HUES64 (cell line): ENCODE data around the gene OR3A2. TPM values are rescaled to one million over a fixed set of nuclear protein-coding genes. Genes with fewer than 3 reads are reported as not detected.
"Not testable (repeated sequence)": the region's sequence is repeated elsewhere in the genome, so short reads cannot be mapped to it uniquely, and the experiment has no call there.

Experiments used
- H3K27ac ChIP-seq: 2 replicates; pipeline ENCODE4 v1.7.0; 2013; ENCODE audit warnings: low read depth, low read length, inconsistent platforms
- H3K27me3 ChIP-seq: 2 replicates; pipeline ENCODE4 v1.6.1; 2013; ENCODE audit warnings: mild to moderate bottlenecking, low read length; ENCODE audit not compliant: insufficient read depth
- H3K36me3 ChIP-seq: 2 replicates; pipeline ENCODE4 v1.6.1; 2013; ENCODE audit warnings: mild to moderate bottlenecking, low read length; ENCODE audit not compliant: insufficient read depth
- H3K4me1 ChIP-seq: 2 replicates; pipeline ENCODE4 v1.6.1; 2013; ENCODE audit warnings: mild to moderate bottlenecking, low read length, moderate library complexity; ENCODE audit not compliant: insufficient read depth
- H3K4me3 ChIP-seq: 2 replicates; pipeline ENCODE4 v1.5.1; 2013; ENCODE audit warnings: mild to moderate bottlenecking, low read length, moderate library complexity
- H3K9ac ChIP-seq: 2 replicates; pipeline ENCODE4 v1.6.1; 2013; ENCODE audit warnings: mild to moderate bottlenecking, low read depth, low read length
- H3K9me3 ChIP-seq: 2 replicates; pipeline ENCODE4 v1.6.1; 2013; ENCODE audit warnings: low read depth, low read length; ENCODE audit not compliant: insufficient read depth
- WGBS: fragments of 150-250, 120-280 bp; methylation state at CpG from one replicate; pipeline ENCODE4 v1.1.7; 2013; ENCODE audit warnings: missing lambda C conversion rate; 5-methylcytosine and 5-hydroxymethylcytosine counted together
- polyA plus RNA-seq, 2 experiments: library from polyadenylated mRNA; stranded (reverse); fragments of 50-300 nt; gene quantifications; one replicate each; pipeline ENCODE4 v1.2.3, GENCODE V29; 2013

OR3A2 gene
- not detected for polyA plus RNA-seq (2013, experiment 1 of 2)
- not detected for polyA plus RNA-seq (2013, experiment 2 of 2)

- H3K9ac ChIP-seq, result no peak within 1 kb of the TSS
- no peaks in the 10 kb centered on the region for H3K4me1 ChIP-seq
- no peak within 1 kb of the TSS for H3K4me3 ChIP-seq
- H3K27me3 ChIP-seq, result peaks cover 13% of the 10 kb centered on the region
- peaks cover 20% of the 10 kb centered on the region; the same call in 1 of the 2 replicates for H3K9me3 ChIP-seq
- no peaks in the 10 kb centered on the region for H3K36me3 ChIP-seq
- 92% methylated on average over 92 of the region's 92 CpGs for WGBS
- no peak within 1 kb of the TSS for H3K27ac ChIP-seq
These were observed at the start of gene OR3A2 for GRCh38 chr17:3385869-3386816. TSS of gene OR3A2 (minus strand) at chr17:3386308.

GRCh38 chr17:3433741-3434140 lies 47.6 kb upstream of the OR3A2 start, which contains the start of gene OR1E2:
TSS of gene OR1E2 (minus strand) at chr17:3433841. CDS start at chr17:3433841, 0 bp downstream.
- Histone ChIP-seq H3K27me3 (no peaks in the 10 kb centered on the region), H3K36me3 (no peaks in the 10 kb centered on the region), H3K4me3 (no peak within 1 kb of the TSS), H3K9me3 (peaks cover 12% of the 10 kb centered on the region; the same call in 1 of the 2 replicates), H3K9ac (no peak within 1 kb of the TSS), H3K4me1 (no peaks in the 10 kb centered on the region; the same call in 1 of the 2 replicates), H3K27ac (no peak within 1 kb of the TSS)
- 74% methylated on average over 3 of the region's 3 CpGs for WGBS

GRCh38 chr17:3433215-3433614 lies 47.1 kb upstream of the OR3A2 start:
- H3K27me3 ChIP-seq, H3K36me3 ChIP-seq, H3K27ac ChIP-seq, H3K4me1 ChIP-seq, H3K4me3 ChIP-seq, H3K9ac ChIP-seq: not testable (repeated sequence)
- peaks cover 12% of the 10 kb centered on the region; the same call in 1 of the 2 replicates for H3K9me3 ChIP-seq
- WGBS, result 36% methylated on average over 7 of the region's 7 CpGs

GRCh38 chr17:3418222-3418621 lies 32.1 kb upstream of the OR3A2 start:
- Histone ChIP-seq H3K4me1 (no peaks in the 10 kb centered on the region), H3K27ac (no peak overlapping the region), H3K9ac (no peak overlapping the region), H3K36me3 (no peaks in the 10 kb centered on the region), H3K4me3 (no peak overlapping the region), H3K9me3 (peaks cover 15% of the 10 kb centered on the region; the same call in 1 of the 2 replicates), H3K27me3 (no peaks in the 10 kb centered on the region)
- WGBS, result 24% methylated on average over 2 of the region's 2 CpGs

- no peak overlapping the region for H3K4me3 ChIP-seq
- no peaks in the 10 kb centered on the region for H3K4me1 ChIP-seq
- peaks cover 15% of the 10 kb centered on the region; the same call in 1 of the 2 replicates for H3K9me3 ChIP-seq
- no peaks in the 10 kb centered on the region for H3K36me3 ChIP-seq
- H3K27me3 ChIP-seq, result no peaks in the 10 kb centered on the region
- H3K9ac ChIP-seq, result no peak overlapping the region
- 80% methylated on average over 4 of the region's 5 CpGs for WGBS
- no peak overlapping the region for H3K27ac ChIP-seq
These were observed 29.5 kb upstream of the OR3A2 start for GRCh38 chr17:3415610-3416009.

- H3K36me3 ChIP-seq, H3K4me1 ChIP-seq, H3K9ac ChIP-seq, H3K27me3 ChIP-seq, H3K4me3 ChIP-seq, H3K27ac ChIP-seq: not testable (repeated sequence)
- 80% methylated on average over 3 of the region's 16 CpGs for WGBS
- peaks cover 20% of the 10 kb centered on the region for H3K9me3 ChIP-seq
These were observed 26.1 kb upstream of the OR3A2 start for GRCh38 chr17:3412216-3412615.

- no peak within 1 kb of the TSS for H3K4me3 ChIP-seq
- no peak within 1 kb of the TSS for H3K9ac ChIP-seq
- H3K4me1 ChIP-seq, result no peaks in the 10 kb centered on the region
- H3K9me3 ChIP-seq, result peaks cover 24% of the 10 kb centered on the region
- H3K27ac ChIP-seq, result no peak within 1 kb of the TSS
- 70% methylated on average over 3 of the region's 3 CpGs for WGBS
- H3K36me3 ChIP-seq, result no peaks in the 10 kb centered on the region
- H3K27me3 ChIP-seq, result no peaks in the 10 kb centered on the region
These were observed 25.0 kb upstream of the OR3A2 start, which contains the start of gene OR3A3 for GRCh38 chr17:3411070-3411469. TSS of gene OR3A3 (plus strand) at chr17:3411370.

- not testable (repeated sequence) for H3K27ac ChIP-seq, H3K4me3 ChIP-seq, H3K36me3 ChIP-seq, H3K27me3 ChIP-seq, H3K4me1 ChIP-seq, H3K9ac ChIP-seq
- 50% methylated on average over 1 of the region's 1 CpG for WGBS
- peaks cover 33% of the 10 kb centered on the region for H3K9me3 ChIP-seq
These were observed 17.7 kb upstream of the OR3A2 start for GRCh38 chr17:3403856-3404255.

GRCh38 chr17:3401786-3402185 lies 15.7 kb upstream of the OR3A2 start:
- 91% methylated on average over 1 of the region's 2 CpGs for WGBS

GRCh38 chr17:3400055-3400454 lies 13.9 kb upstream of the OR3A2 start:
- H3K9me3 ChIP-seq, result peaks cover 23% of the 10 kb centered on the region
- H3K4me3 ChIP-seq, result no peak overlapping the region
- WGBS, result 72% methylated on average over 6 of the region's 6 CpGs
- no peak overlapping the region for H3K9ac ChIP-seq
- H3K4me1 ChIP-seq, result no peaks in the 10 kb centered on the region
- H3K27me3 ChIP-seq, result no peaks in the 10 kb centered on the region
- H3K27ac ChIP-seq, result no peak overlapping the region
- H3K36me3 ChIP-seq, result no peaks in the 10 kb centered on the region

More at GRCh38 chr17:3401786-3402185, 15.7 kb upstream of the OR3A2 start:
- Histone ChIP-seq H3K4me1 (no peaks in the 10 kb centered on the region), H3K27me3 (no peaks in the 10 kb centered on the region), H3K4me3 (no peak overlapping the region), H3K36me3 (no peaks in the 10 kb centered on the region), H3K9me3 (peaks cover 24% of the 10 kb centered on the region), H3K9ac (no peak overlapping the region), H3K27ac (no peak overlapping the region)

- 70% methylated on average over 1 of the region's 1 CpG for WGBS
- peaks cover 24% of the 10 kb centered on the region for H3K9me3 ChIP-seq
- no peak within 1 kb of the TSS for H3K9ac ChIP-seq
- H3K36me3 ChIP-seq, result no peaks in the 10 kb centered on the region
- no peaks in the 10 kb centered on the region for H3K27me3 ChIP-seq
- H3K4me1 ChIP-seq, result no peaks in the 10 kb centered on the region
- no peak within 1 kb of the TSS for H3K4me3 ChIP-seq
- H3K27ac ChIP-seq, result no peak within 1 kb of the TSS
These were observed 12.2 kb upstream of the OR3A2 start, which contains the start of gene OR1E1 for GRCh38 chr17:3398310-3398709. TSS of gene OR1E1 (minus strand) at chr17:3398410. CDS start at chr17:3398410, 0 bp downstream.
